ENCODE results near the gene XIST.
A peak's percentile ranks its signal among the peaks of the same experiment; 100 is the strongest.
"Not testable (repeated sequence)": the region's sequence is repeated elsewhere in the genome, so short reads cannot be mapped to it uniquely, and the experiment has no call there.

XIST gene

DNA sequence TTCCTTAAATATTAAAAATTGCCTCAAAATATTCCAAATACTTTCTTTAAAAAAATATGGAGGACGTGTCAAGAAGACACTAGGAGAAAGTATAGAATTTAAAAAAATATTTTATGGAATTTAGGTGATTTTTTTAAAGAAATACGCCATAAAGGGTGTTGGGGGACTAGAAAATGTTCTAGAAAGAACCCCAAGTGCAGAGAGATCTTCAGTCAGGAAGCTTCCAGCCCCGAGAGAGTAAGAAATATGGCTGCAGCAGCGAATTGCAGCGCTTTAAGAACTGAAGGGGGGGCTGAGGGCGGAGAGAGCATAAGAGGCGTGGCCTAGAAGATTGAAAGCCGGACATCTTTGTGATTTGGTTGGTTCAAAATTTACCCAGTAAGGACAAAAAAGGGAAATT lies at the start of gene XIST:
Gene XIST, minus strand, starts transcription at position 248 of the 400 bp plus-strand sequence.
- DNase-seq (ENCODE audit: low spot score), result peak; percentile 83

DNA sequence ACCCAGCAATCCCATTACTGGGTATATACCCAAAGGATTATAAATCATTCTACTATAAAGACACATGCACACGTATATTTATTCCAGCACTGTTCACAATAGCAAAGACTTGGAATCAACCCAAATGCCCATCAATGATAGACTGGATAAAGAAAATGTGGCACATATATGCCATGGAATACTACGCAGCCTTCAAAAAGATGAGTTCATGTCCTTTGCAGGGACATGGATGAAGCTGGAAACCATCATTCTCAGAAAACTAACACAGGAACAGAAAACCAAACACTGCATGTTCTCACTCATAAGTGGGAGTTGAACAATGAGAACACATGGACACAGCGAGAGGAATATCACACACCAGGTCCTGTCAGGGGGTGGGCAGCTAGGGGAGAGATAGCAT lies 45.8 kb upstream of the XIST start:
- not testable (repeated sequence) for DNase-seq (ENCODE audit: low spot score)

DNA sequence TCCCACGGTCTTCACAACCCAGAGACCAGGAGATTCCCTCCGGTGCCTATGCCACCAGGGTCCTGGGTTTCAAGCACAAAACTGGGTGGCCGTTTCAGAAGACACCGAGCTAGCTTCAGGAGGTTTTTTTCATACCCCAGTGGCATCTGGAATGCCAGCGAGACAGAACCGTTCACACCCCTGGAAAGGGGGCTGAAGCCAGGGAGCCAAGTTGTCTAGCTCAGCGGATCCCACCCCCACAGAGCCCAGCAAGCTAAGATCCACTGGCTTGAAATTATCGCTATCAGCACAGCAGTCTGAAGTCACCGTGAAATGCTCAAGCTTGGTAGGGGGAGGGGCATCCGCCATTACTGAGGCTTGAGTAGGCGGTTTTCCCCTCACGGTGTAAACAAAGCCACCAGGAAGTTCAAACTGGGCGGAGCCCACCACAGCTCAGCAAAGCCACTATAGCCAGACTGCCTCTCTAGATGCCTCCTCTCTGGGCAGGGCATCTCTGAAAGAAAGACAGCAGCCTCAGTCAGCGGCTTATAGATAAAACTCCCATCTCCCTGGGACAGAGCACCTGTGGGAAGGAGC lies 40.1 kb upstream of the XIST start:
- DNase-seq (ENCODE audit: low spot score), result peak; percentile 19

DNA sequence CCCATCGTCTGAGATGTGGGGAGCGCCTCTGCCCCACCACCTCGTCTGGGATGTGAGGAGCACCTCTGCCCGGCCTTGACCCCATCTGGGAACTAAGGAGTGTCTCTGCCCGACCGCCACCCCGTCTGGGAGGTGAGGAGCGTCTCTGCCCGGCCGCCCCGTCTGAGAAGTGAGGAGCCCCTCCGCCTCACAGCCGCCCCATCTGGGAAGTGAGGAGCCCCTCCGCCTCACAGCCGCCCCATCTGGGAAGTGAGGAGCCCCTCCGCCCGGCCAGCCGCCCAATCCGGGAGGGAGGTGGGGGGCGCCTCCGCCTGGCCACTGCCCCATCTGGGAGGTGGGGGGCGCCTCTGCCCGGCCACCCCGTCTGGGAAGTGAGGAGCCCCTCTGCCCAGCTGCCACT lies 29.7 kb upstream of the XIST start:
- not testable (repeated sequence) for DNase-seq (ENCODE audit: low spot score)

DNA sequence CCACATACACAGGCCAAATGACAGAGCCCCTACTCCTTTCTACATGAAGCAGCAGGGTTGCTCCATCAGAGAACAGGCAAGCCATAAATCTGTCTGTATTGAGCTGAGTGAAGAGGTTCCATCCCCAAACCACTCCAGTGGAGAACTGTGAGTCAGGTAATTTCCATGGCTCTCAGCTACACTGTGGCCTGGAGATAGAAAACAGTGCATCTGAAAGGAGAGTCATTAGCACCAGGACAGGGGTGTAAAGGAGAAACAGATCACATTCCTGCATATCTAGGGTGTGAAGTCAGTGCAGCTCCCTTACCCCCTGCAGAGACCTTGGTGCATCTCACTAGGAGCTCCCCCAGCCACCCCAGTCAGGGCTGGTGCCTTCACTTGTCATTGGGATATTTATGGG lies 25.2 kb upstream of the XIST start:
- DNase-seq (ENCODE audit: low spot score), result no peak

DNA sequence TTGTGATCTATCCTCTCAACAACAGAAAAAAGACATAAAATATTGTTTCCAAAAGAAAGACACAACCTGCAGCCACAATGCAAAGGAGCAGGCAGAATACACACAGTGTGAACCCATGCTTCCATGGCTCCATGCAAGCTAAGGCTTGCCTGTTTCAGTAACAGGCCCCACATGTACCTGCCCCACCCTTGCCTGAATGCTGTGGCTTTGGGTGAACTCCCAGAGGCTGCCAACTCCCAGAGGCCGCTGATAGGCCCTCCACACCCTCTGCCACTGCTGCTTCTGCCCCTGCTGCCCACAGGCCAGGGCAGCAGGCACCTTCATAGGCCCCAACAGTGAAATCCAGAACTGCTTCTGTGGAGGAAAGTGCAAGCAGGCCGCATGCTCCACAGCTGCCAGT lies 24.4 kb upstream of the XIST start:
- no peak for DNase-seq (ENCODE audit: low spot score)

DNA sequence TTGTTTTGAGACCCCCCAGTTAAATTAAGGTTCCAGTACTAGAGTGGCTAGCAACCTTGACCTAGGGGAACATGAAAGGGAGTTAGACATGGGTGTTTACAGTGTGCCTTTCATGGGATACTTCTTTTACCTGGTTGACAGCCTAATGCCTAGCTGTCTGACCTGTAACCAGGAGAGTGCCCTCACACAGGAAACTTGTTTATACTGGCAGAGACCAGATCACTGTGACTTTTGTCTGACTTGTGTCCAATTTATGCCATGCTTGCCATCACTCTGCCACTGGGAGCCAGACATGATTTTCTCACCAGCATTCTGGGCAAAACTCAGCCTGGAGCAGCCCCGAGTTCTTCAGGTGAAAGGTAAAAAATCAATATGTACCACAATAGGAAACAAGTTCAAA lies 16.4 kb upstream of the XIST start:
- DNase-seq (ENCODE audit: low spot score), result no peak

DNA sequence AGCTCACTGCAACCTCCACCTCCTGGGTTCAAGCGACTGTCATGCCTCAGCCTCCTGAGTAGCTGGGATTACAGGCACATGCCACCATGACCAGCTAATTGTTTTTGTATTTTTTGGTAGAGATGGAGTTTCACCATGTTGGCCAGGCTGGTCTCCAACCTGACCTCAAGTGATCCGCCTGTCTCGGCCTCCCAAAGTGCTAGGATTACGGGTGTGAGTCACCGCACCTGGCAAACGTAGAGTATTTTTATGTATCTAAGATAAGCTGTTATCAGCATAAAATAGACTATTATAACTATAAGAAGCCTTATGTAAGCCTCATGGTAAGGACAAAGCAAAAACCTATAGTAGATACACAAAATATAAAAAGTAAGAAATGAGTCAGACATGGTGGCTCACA lies 14.6 kb upstream of the XIST start:
- DNase-seq (ENCODE audit: low spot score), result no peak

DNA sequence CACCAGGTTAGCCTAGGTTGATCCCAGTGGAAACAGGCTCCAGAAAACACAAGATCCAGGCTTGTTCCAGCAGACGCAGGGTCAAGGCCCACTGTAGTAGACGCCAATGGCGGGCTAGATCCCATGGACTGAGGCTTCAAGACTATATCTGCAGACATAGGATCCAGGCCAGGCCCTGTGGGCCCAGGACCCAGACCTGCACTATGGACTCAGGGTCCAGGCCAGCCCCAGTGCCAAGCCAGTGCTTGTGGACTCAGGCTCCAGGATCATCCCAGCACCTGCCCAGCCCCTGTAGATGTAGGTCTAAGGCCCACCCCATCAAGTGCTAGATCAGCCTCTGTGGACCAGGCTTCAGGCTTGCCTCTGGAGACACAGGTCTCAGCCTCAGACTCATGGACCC lies 11.3 kb upstream of the XIST start:
- no peak for DNase-seq (ENCODE audit: low spot score)

DNA sequence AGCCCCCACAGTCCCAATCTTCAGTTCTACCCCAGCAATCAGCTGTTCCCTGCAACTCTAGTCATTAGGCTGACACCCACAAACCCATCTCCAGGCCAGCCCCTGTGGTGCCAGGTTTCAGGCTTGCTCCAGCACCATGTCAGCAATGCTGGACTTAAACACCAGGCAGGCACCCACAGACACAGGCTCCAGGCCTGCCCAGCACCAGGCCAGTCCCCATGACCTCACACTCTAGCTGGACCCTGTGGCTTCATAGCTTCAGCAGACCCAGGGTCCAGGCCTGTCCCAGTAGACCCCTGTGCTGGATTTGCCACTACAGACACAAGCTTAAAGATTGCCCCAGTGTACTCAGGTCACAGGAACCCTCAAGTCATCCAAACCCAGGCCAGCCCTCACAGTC lies 10.8 kb upstream of the XIST start:
- no peak for DNase-seq (ENCODE audit: low spot score)

DNA sequence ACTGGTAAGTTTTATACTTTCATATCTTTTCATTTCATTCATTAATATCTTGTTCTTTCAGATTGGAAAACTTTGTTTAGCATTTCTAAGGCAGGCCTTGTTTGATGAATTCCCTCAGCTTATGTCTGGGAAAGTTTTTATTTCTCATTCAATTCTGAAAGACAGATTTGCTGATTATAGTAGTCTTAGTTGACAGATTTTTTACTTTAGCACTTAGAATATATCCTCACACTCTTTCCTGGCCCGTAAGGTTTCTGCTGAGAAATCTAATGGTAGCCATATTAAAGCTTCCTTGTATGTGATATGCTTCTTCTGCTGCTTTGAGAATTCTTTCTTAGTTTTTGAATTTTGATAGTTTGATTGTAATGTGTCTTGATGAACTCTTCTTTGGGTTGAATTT lies 7.1 kb upstream of the XIST start:
- no peak for DNase-seq (ENCODE audit: low spot score)

DNA sequence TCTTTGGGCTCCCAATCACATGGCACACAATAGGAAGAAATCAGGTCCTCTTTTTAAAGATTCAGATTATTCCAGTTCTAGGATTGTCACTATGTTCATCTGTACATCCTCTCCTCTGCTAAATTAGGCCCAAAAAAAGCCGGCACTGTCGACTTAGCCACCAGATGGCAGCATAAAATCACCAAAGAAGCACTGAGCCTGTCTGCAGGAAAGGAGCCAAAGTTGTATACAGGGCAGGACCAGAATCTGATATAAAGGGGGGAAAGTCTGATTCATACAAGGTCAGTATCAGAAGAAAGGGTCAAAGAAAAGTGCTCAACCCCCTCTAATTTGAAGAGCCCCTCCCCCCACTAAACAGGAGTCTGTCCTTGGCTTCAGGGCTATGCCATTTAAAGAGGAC lies 3.0 kb upstream of the XIST start:
- DNase-seq (ENCODE audit: low spot score), result peak; percentile 75

DNA sequence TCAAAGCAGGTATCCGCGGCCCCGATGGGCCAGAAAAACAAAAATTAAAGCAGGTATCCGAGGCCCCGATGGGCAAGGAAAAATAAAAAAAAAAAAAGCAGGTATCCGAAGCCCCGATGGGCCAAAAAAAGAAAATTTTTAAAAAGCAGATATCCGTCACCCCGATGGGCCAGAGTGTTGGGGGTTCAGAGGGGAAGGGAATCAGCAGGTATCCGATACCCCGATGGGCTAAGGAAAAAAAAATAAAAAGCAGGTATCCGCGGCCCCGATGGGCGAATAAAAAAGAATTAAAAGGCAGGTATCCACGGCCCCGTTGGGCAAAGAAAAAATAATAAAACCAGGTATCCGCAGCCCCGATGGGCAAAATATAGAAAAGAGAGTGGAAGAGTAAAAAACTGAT lies 492 bp downstream of the XIST start:
- DNase-seq (ENCODE audit: low spot score), result no peak

DNA sequence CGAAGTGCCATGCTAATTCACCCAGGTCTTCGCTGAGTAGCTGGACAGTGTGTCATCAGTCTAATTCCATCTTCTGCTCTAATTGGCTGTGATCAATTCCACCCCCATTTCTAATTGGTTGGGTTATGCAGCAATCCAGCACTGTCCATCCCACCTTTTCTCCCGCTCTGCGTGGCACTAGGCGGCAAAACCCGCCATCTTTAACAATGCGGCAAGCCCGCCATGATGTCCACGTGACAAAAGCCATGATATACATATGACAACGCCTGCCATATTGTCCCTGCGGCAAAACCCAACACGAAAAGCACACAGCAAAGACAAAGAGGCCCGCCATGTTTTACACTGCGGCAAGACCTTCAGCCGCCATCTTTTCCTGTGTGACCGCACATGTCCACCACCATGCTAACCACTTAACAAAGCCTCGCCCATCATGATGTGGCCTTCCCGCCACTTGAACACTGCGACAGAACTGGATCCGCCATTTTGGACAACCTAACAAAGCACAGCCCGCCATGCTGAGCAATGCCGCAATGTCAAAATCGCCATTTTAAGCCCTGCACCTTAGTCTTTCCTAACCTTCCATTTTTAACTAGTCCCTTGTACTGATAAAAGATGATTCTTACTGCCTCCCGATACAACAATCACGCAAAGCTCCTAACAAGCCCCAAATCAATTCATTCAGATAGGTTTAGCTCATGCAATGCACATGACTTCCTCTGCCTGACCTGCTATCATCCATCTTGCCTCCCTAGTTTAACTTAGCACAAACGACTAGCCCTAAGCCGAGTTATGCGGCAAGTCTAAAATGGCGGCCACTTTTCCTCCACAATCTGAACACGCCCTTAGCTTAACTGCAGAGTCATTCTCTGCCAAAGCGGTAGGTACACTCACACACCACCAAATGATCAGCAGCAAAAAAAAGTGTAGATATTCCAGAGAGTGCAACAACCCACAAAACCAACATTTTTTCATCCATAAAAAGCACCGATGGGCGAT lies 1.2 kb downstream of the XIST start:
- DNase-seq (ENCODE audit: low spot score), result peak; percentile 85

DNA sequence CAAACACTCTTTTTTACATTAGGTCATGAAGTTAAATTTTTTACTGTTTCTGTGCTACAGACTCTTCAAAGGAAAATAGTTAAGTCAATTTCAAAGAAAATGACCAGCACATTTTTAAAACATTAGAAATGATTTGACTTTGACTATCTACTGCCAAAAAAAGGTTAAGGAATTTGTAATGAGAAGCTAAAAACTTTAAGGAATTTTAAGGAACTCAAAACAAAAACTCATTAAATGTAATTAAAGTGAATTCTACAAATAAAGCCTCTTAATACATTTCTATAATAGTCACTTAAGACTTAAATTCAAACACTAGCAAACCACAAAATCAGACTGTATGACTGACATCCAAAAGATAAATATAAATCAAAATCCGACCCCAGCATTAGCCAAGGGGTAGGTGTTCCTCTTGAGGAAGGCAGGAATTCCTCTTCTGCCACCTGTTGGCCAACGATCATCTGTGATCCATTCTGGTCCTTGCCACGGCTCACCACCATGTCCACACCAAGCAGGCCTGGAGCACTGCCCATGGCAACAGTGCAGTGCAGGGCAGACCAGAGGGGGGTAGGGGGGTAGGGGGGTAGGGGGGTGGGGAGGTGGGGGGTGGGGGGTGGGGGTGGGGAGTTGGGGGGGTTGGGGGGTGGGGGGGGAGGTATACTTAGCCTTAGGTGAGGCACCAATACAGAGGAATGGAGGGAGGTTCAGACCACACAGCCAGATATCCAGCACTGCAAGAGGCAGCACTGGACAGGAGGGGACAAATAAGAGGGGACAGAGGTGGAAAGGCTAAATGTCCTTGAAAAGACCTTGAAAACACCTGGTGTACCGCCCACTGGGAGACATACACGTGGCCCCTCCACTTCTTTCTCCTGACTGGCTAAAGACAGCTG lies 2.1 kb downstream of the XIST start:
- DNase-seq (ENCODE audit: low spot score), result no peak

DNA sequence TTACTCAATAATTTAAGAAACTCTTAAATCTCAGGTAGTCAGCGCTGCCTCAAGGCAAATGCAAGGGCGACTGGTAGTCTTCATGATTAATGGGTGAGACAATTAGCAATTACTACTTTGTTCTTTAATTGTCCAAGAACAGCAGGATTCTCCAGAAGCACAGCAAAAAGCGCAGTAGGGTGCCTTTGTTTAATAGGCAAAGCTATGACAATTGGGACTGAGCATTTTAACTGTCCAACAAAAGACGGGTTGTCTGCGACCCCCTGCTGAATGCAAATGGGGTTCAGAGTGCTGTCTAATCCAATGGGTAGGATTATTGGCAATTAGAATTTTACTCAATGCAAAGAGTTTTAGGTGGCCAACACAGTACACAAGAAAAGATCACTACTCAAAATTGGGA lies 3.4 kb downstream of the XIST start:
- DNase-seq (ENCODE audit: low spot score), result no peak

DNA sequence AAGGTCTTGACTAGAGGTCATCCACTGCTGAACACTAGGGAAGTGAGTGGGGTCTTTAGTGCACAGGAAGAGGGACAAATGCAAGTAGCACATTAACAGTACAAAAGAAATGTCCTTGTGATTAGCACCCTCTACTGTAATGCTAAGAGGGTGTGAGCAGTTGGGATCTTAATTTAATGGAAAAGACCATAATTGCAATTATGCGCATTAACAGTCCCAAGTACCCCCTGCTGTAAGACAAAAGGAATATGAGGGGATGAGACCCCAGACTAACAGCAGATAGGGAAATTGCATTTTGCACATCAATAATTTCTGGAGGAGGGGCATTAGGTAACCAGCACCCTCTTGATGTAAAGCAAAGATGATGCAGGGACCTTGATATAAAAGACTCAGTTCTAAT lies 4.5 kb downstream of the XIST start:
- no peak for DNase-seq (ENCODE audit: low spot score)

DNA sequence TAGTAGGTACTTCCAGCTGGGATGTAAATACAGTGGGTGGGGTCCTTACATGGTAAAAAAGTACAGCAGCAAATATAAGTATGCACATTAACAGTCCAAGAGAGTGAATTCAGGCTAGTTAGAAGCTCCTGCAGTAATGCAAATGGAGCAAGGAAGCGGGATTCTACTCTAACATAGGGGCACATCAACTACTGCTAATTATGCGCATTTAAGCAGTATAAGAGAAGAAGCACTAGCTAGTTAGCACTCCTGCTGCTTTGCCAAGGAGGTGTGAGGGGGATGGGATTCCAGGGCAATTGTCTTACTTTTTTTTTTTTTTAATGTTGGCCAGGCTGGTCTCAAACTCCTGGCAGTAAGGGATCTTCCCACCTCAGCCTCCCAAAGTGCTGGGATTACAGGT lies 5.4 kb downstream of the XIST start:
- DNase-seq (ENCODE audit: low spot score), result no peak

DNA sequence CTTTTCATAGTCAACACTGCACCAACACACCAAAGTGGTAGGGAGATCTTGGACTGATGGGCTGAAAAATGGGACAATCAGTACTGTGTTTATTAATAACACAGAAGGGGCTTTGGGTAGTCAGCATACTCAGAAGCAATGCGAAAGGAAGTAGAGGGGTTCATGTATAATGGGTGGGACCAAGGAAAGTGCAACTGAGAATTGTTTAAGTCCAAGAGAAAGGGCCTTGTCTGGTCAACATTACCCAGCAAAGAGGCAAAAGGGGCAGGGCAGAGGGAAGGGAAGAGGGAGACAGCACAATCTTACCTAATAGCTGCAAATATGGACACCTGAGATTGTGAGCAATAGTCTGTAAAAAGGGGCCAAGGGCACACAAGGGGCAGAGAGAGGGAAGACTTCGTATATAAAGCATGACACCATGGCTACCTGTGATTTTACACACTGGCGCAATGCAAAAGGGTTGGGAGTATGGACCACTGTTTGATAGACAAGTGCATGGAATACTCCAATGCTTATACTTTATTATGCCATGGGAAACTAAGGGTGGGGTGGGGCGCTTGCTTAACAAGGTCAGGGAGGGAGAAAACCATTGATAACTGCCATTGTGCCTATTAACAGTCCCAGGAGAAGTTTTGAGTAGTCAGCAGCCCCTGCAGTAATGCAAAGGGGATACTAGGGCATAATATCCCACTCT lies 9.8 kb downstream of the XIST start:
- no peak for DNase-seq (ENCODE audit: low spot score)

DNA sequence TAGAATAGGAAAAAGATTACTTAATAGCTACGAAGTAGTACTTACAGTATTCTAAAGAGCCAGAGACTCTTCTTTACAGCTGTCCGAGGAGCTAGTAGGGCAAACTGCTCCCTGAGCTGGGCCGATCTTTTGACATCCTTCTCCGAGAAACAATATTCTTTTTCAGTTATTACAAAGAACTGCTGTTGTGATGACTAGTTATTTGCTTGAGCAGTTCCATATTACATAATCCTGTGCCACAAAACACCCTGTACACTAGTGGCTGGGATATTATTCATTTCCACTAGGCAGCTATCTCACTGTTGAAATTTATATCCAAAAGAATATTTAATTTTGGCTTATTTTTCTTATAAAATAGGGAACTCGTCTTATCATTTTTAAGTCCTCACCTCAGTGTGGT lies 11.2 kb downstream of the XIST start:
- no peak for DNase-seq (ENCODE audit: low spot score)

DNA sequence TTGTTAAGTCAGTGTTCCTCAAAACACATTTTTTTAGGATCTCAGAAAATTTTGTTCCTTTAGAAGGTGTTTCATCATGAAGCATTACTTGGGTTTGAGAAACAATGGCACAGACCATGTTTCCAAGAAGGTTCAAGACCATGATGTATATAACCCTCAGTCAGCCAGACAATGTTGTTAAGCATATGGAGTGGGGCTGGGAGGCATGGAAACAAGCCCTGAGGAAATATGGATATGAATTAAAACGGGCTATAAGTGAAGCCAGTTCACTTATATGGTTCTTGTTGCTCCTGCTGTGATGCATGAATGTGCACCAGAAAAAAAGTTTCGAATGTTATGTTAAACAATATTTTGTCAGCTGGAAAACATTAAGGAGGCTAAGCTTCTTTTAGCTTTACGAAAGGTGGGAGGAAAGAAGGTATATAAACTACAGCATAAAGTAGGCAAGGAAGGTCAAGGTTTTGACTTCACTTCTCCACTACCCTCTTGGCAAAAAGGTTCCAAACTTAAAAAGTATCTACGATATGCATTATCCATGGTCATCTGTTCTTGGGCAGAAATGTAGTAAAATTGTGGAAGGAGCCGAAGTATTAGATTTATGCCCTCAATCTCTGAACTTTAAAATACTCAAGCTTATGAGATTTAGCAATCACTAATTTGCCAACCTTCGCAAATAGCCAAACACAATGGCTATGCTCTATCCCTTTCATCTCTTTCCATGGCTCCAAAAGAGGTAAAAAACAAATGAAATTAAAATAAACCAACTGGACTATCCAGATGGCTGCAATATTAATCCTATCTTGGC lies 12.2 kb downstream of the XIST start:
- DNase-seq (ENCODE audit: low spot score), result no peak
